Skeletal muscle satellite cell (primary cell): ENCODE data around the gene MCF2L.
"Not testable (repeated sequence)": the region's sequence is repeated elsewhere in the genome, so short reads cannot be mapped to it uniquely, and the experiment has no call there.

Experiments
- H3K27me3 ChIP-seq: 2 replicates; pipeline ENCODE4 v1.7.0; 2013; ENCODE audit warnings: low read length; ENCODE audit not compliant: control insufficient read depth, insufficient read depth
- H3K36me3 ChIP-seq: 2 replicates; pipeline ENCODE4 v1.7.0; 2013; ENCODE audit warnings: mild to moderate bottlenecking, control low read depth, low read length; ENCODE audit not compliant: insufficient read depth
- H3K4me1 ChIP-seq: 2 replicates; pipeline ENCODE4 v1.7.0; 2013; ENCODE audit warnings: low read length; ENCODE audit not compliant: control insufficient read depth, insufficient read depth
- H3K4me2 ChIP-seq: 2 replicates; pipeline ENCODE4 v1.7.0; 2013; ENCODE audit warnings: mild to moderate bottlenecking, low read length
- H3K4me3 ChIP-seq: 2 replicates; pipeline ENCODE4 v1.7.0; 2013; ENCODE audit warnings: low read length
- H3K9ac ChIP-seq: 2 replicates; pipeline ENCODE4 v1.7.0; 2013; ENCODE audit warnings: mild to moderate bottlenecking, low read depth, low read length, moderate library complexity
- H3K9me3 ChIP-seq: replicated peaks from 2 replicates; pipeline ENCODE4 v1.7.0; 2013; ENCODE audit warnings: mild to moderate bottlenecking, control low read depth, low read length

MCF2L gene

DNA sequence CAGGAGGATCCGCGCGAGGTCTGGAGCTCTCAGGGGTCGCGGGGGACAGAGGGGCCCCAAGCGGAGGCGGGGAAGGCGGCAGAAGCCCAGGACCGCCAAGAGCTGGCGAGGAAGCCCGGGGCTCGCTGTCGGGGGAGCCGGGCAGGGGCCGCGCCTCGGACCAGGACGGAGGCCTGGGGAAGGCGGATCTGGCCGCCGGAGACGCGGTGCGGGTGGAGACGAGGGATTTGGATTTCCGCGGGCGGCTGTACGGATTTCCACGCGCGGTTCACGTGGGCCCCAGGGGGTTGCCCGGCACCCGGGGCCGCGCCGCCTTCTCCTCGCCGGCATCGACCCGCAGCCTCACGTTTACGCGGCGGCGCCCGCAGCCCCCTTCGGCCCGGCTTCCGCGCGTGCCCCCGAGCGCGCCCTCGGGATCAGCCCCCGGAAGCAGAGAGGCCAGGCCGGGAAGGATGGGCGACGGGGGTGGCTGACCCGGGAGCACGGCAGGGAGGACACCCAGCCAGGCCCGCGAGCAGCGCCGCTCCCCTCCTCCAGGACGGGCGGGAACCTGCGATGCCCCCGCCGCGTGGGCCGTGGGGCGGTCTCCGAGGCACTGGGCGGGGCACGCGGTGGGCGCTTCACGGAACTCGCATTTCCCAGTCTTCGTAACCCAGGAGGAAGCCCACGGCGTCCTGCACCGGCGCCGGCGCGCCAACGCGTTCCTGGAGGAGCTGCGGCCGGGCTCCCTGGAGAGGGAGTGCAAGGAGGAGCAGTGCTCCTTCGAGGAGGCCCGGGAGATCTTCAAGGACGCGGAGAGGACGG is 141.2 kb downstream of the MCF2L start:
- H3K4me1 ChIP-seq = no peaks in the 10 kb centered on the region
- peak overlapping the region; percentile 60 for H3K4me3 ChIP-seq
- H3K9ac ChIP-seq = peak overlapping the region; percentile 6
- H3K27me3 ChIP-seq = peaks cover 36% of the 10 kb centered on the region
- H3K4me2 ChIP-seq = peak overlapping the region; percentile 82
- H3K36me3 ChIP-seq = no peaks in the 10 kb centered on the region
- H3K9me3 ChIP-seq = no peaks in the 10 kb centered on the region

DNA sequence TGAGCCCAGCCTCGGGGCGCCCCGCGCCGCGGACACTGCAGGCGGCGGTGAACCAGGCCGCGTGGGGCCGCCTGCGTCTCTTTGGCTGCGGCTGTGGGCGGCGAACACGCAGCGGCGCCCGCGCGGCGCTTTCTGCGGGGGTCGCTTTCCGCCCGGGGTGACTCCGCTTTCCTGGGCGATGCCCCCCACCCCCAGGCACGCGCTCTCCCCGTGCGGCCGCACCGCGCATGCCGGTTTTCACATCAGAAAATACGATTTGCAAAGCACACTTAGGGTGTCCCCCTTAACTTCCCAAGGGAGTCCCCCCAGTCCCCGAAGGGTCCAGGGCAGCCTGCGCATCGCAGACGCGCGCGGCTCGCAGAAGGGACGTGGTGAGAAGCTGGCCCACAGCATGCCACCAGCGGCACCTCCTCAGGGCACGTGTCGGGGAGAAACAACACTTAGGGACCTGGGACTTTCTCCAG is 141.9 kb downstream of the MCF2L start:
- Histone ChIP-seq H3K4me1 (no peaks in the 10 kb centered on the region), H3K4me2 (peak overlapping the region; percentile 82), H3K9ac (peak overlapping the region; percentile 6), H3K36me3 (no peaks in the 10 kb centered on the region), H3K27me3 (peaks cover 43% of the 10 kb centered on the region), H3K4me3 (peak overlapping the region; percentile 60), H3K9me3 (no peaks in the 10 kb centered on the region)

DNA sequence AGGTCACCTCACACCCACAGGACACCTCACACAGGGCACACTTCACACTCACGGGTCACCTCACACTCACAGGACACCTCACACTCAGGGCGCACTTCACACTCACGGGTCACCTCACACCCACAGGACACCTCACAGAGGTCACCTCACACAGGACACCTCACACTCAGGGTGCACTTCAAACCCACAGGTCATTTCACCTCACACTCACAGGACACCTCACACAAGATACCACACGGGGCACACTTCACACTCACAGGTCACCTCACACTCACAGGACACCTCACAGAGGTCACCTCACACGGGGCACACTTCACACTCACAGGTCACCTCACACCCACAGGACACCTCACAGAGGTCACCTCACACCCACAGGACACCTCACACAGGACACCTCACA is 142.8 kb downstream of the MCF2L start:
- not testable (repeated sequence) for H3K9ac ChIP-seq, H3K36me3 ChIP-seq, H3K4me1 ChIP-seq, H3K9me3 ChIP-seq, H3K4me2 ChIP-seq, H3K4me3 ChIP-seq
- H3K27me3 ChIP-seq = peaks cover 52% of the 10 kb centered on the region

DNA sequence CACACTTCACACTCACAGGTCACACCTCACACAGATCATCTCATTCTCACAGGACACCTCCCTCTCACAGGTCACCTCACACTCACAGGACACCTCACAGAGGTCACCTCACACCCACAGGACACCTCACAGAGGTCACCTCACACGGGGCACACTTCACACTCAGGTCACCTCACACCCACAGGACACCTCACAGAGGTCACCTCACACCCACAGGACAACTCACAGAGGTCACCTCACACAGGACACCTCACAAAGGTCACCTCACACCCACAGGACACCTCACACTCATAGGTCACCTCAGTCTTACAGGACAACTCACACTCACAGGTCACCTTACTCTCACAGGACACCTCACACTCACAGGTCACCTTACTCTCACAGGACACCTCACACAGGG is 143.5 kb downstream of the MCF2L start:
- H3K27me3 ChIP-seq = peaks cover 54% of the 10 kb centered on the region

DNA sequence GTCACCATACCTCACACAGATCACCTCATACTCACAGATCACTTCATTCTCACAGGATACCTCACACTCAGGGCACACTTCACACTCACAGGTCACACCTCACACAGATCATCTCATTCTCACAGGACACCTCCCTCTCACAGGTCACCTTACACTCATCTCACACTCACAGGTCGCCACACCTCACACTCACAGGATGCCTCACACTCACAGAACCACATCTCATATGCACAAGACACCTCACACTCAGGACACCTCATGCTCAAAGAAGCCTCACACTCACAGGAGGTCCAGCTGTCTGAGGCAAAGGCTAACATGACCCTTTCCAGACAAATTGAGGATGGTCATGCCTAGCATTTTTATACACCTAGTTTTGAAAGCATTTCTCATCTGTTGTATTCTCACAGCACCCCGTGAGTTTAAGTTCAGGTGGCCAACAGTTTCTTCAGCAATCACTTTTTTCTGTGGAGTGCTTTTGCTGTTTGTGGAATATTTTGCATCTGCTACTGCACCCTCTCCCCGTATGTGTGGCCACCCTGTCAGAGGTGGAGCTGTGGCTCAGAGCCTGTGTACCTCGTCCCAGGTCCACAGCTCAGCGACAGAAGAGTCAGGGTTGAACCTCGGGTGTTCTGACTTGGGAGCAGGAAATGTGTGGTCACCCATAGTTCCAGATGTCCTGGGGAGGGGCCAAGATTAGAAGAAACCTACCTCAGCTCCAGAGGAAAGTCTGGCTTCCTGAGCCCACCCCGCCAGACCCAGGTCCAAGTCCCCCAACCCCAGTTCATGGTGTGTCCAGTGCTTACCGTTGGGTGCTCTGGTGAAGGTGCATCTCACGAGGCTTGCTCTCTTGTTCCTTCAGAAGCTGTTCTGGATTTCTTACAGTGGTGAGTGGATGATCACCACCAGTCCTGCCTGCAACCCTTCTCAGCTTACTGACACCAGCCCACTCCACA is 144.2 kb downstream of the MCF2L start:
- no peaks in the 10 kb centered on the region for H3K9me3 ChIP-seq
- no peak overlapping the region for H3K9ac ChIP-seq
- H3K36me3 ChIP-seq = no peaks in the 10 kb centered on the region
- H3K27me3 ChIP-seq = peaks cover 54% of the 10 kb centered on the region
- no peak overlapping the region for H3K4me3 ChIP-seq
- H3K4me1 ChIP-seq = peaks cover 5% of the 10 kb centered on the region
- H3K4me2 ChIP-seq = no peak overlapping the region

More for the DNA sequence above, 143.5 kb downstream of the MCF2L start:
- not testable (repeated sequence) for H3K9me3 ChIP-seq, H3K9ac ChIP-seq, H3K4me1 ChIP-seq, H3K4me2 ChIP-seq, H3K4me3 ChIP-seq, H3K36me3 ChIP-seq

DNA sequence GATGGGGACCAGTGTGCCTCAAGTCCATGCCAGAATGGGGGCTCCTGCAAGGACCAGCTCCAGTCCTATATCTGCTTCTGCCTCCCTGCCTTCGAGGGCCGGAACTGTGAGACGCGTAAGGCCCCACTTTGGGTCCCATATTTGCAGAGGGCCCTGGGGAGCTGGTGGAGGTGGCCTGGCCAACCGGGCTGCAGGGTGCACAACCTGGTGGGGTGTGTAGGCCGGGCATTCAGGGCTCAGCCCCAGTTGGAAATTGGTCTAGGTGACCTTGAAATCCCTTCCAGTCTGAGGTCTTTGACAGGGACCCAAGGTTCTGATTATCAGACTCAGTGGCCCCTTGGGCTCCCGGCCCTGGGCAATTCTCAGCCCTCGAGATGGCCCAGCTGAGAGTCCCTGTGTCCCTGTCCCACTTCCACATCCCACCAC is 144.8 kb downstream of the MCF2L start:
- Histone ChIP-seq H3K4me1 (peaks cover 5% of the 10 kb centered on the region), H3K9ac (no peak overlapping the region), H3K27me3 (peaks cover 56% of the 10 kb centered on the region), H3K9me3 (no peaks in the 10 kb centered on the region), H3K36me3 (no peaks in the 10 kb centered on the region), H3K4me2 (no peak overlapping the region), H3K4me3 (no peak overlapping the region)

DNA sequence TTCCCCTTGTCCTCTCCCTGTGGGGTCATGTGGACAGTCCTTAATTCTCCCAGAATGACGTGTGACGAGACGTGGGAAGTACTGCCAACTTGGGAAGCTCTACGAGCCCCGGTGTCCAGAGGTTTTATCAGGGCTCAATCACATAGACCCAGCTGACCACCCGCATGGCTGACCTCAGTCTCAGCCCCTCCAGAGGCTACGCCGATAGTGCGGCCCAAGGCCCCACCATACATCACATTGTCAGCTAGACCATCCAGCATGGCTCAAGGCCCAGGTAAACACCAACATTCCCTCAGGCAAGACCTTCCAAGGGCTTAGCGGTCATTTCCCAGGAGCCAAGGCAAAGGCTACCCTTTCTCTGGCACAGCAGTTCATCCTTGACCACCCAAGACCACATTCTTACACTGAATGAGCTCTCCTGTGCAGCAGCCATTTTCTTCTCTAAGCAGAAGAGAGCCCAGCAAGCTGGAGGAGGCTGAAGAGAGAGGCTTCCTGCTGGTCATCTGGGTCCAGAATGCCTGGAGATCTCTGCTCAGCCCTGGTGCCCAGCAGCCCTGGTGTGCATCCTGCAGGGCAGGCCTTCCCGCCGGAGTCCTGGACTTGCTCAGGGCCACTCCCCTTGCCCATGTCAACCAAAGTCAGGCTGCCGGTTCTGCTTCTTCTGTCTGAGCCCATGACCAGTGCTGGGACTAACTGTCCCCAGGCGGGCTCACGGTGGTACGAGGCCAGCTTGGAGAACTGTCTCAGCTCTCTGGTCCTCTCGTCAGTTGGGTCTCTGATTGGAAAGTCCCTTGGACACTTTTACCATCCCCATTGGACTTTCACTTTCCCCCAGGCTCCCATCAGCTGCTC is 145.7 kb downstream of the MCF2L start:
- no peaks in the 10 kb centered on the region for H3K9me3 ChIP-seq
- H3K9ac ChIP-seq = no peak overlapping the region
- H3K4me2 ChIP-seq = peak overlapping the region; percentile 0
- H3K36me3 ChIP-seq = no peaks in the 10 kb centered on the region
- peaks cover 65% of the 10 kb centered on the region for H3K27me3 ChIP-seq
- no peak overlapping the region for H3K4me3 ChIP-seq
- H3K4me1 ChIP-seq = peaks cover 5% of the 10 kb centered on the region

DNA sequence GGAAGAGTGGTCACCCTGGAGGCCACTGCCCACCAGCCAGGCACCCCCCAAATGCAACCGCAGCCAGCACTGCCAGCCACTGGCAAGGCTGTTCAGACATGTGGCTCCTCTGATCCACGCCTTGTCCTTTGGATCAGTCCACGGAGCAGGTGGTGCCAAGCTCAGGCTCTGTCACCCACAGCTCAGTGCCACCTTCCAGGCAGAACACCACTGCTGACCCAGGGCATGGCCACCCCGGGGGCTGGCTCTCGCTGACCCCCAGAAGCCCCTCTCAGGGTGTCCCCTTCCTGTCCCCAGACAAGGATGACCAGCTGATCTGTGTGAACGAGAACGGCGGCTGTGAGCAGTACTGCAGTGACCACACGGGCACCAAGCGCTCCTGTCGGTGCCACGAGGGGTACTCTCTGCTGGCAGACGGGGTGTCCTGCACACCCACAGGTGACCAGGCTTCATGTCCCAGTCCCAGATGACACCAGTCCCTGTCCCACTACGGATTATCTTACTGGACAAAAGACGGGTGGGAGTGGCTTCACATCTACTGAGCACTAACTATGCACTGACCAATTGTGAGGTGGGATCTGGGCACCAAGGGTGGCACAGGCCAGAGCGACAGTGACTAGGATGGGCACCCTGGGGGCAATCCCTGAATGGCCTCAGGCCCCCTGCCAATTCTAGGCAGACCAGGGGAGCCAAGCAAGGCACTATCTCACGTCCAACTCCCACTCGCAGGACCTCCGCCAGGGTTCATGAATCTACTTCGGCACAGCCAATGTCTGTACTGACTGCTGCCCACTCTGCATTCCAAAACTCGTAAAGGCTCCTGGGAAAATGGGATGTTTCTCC is 146.6 kb downstream of the MCF2L start:
- Histone ChIP-seq H3K9ac (no peak overlapping the region), H3K4me1 (peaks cover 5% of the 10 kb centered on the region), H3K4me2 (peak overlapping the region; percentile 0), H3K27me3 (peaks cover 59% of the 10 kb centered on the region), H3K4me3 (no peak overlapping the region), H3K9me3 (no peaks in the 10 kb centered on the region), H3K36me3 (no peaks in the 10 kb centered on the region)

DNA sequence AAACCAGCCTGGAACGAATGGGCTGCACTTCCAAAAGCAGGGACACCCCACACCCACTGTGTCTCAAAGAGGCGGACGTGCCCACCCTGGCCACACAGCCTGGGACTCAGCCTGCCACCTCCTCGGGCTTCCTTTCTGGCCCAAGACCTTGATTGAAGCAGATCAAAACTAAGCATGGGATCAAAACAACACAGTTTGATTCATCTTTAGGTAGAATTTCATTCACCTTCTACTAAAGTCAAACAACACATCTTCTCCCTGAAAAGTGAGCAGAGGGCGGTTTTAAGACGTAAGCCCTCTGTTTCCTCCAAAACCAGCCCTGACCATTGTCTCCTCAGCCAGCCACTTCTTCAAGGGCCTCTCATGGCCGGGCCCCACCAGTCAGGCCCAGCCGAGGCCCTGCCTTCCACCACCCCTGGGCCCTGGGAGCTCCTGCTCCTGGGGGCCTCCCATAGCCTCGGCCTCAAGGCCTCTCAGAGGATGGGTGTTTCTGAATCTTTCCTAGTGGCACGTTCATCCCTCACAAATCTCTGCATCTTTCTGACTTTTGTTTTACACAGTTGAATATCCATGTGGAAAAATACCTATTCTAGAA is 147.3 kb downstream of the MCF2L start:
- H3K4me1 ChIP-seq = peaks cover 5% of the 10 kb centered on the region
- H3K9ac ChIP-seq = no peak overlapping the region
- no peaks in the 10 kb centered on the region for H3K36me3 ChIP-seq
- H3K9me3 ChIP-seq = no peaks in the 10 kb centered on the region
- no peak overlapping the region for H3K4me2 ChIP-seq
- no peak overlapping the region for H3K4me3 ChIP-seq
- H3K27me3 ChIP-seq = peaks cover 52% of the 10 kb centered on the region

DNA sequence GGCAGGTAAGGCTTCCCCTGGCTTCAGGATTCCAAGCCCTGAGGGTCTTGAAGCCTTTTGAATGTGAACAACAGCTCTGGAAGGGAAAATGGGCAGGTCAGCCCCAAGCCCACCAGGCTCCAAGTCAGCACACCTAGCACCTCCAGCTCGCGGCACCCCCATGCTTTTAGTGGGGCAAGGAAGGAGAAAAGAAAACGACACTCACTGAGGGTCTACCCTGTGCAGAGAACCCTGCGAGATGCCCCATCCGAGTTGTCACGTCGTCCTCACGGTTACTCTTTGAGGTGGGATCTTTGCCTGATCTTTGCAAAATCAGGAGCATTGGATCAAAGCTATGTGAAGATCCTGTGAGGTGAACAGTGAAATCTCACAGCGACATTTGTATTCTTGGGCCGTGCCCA is 147.9 kb downstream of the MCF2L start:
- Histone ChIP-seq H3K4me3 (no peak overlapping the region), H3K36me3 (no peaks in the 10 kb centered on the region), H3K4me2 (no peak overlapping the region), H3K9me3 (no peaks in the 10 kb centered on the region), H3K4me1 (peaks cover 5% of the 10 kb centered on the region), H3K27me3 (peaks cover 50% of the 10 kb centered on the region), H3K9ac (no peak overlapping the region)
